SK-N-SH (cell line): Measurements from ENCODE around the gene NUP54. TPM values are rescaled to one million over a fixed set of nuclear protein-coding genes. Genes with fewer than 3 reads are reported as not detected.
A peak's percentile ranks its signal among the peaks of the same experiment; 100 is the strongest.

Source experiments
- CTCF ChIA-PET: fragments of 300-600, 350-600 bp; formaldehyde crosslinking; extraction: SDS; loops from one replicate; lab custom pipeline; 2021; lab: Yijun Ruan, JAX
- POLR2A ChIA-PET: fragments of 350-600 bp; sonication (Branson Sonifier 250); formaldehyde crosslinking; extraction: SDS; loops from one replicate; lab custom pipeline; 2020; ENCODE audit warnings: antibody characterized with exemption, inconsistent platforms; lab: Yijun Ruan, JAX
- DNase-seq: peaks from one replicate; pipeline ENCODE4 v3.0.0; 2012
- H2AFZ ChIP-seq: fragments of 200-600 bp; sonication (generic); 2 replicates; pipeline ENCODE4 v1.8.1; 2016; ENCODE audit warnings: antibody characterized with exemption, mild to moderate bottlenecking, low read depth
- H3F3A ChIP-seq: fragments of 200-600 bp; sonication (generic); replicated peaks from 2 replicates; pipeline ENCODE3; 2016; ENCODE audit warnings: antibody characterized with exemption, mild to moderate bottlenecking; ENCODE audit not compliant: insufficient read depth
- H3K27ac ChIP-seq, 2 experiments: fragments of 200-500 bp in 1 of 2; fragments of 200-600 bp in 1 of 2; sonication (Bioruptor generic) in 1 of 2; sonication (generic), shearing (Covaris generic) in 1 of 2; 2 replicates each; pipeline versions ENCODE4 v1.5.1 to v1.6.1; 2014 to 2016; ENCODE audit warnings: low read depth in 2 of 2, inconsistent platforms in 1 of 2, low read length in 1 of 2, mild to moderate bottlenecking in 1 of 2, mixed read lengths in 1 of 2
- H3K27me3 ChIP-seq: fragments of 200-600 bp; sonication (generic), shearing (Covaris generic); 2 replicates; pipeline ENCODE4 v1.6.1; 2016; ENCODE audit warnings: mixed run types; ENCODE audit not compliant: insufficient read depth
- H3K36me3 ChIP-seq, 2 experiments: fragments of 200-500 bp in 1 of 2; fragments of 200-600 bp in 1 of 2; sonication (Bioruptor generic) in 1 of 2; sonication (generic) in 1 of 2; replicated peaks in 1 of 2; 2 replicates each; pipeline versions ENCODE3 to v1.5.1; 2014 to 2016; ENCODE audit warnings: low read length in 1 of 2, mild to moderate bottlenecking in 1 of 2; ENCODE audit not compliant: insufficient read depth in 2 of 2, control insufficient read depth in 1 of 2
- H3K4me1 ChIP-seq, 2 experiments: fragments of 200-500 bp in 1 of 2; fragments of 200-600 bp in 1 of 2; sonication (Bioruptor generic) in 1 of 2; sonication (generic), shearing (Covaris generic) in 1 of 2; 2 replicates each; pipeline versions ENCODE4 v1.5.1 to v1.6.1; 2014 to 2016; ENCODE audit warnings: low read depth in 1 of 2, low read length in 1 of 2, mixed run types in 1 of 2; ENCODE audit not compliant: insufficient read depth in 2 of 2, control insufficient read depth in 1 of 2
- H3K4me2 ChIP-seq: fragments of 200-600 bp; sonication (generic), shearing (Covaris generic); 2 replicates; pipeline ENCODE4 v1.6.1; 2017; ENCODE audit warnings: mixed run types
- H3K4me3 ChIP-seq, 2 experiments: fragments of 200-500 bp in 1 of 2; fragments of 200-600 bp in 1 of 2; sonication (Bioruptor generic) in 1 of 2; sonication (generic), shearing (Covaris generic) in 1 of 2; 2 replicates each; pipeline versions ENCODE4 v1.5.1 to v1.8.1; 2014 to 2016; ENCODE audit warnings: low read depth in 2 of 2, inconsistent platforms in 1 of 2, low read length in 1 of 2, mild to moderate bottlenecking in 1 of 2, mixed read lengths in 1 of 2, moderate library complexity in 1 of 2
- H3K79me2 ChIP-seq: fragments of 200-600 bp; sonication (generic); 2 replicates; pipeline ENCODE4 v1.8.1; 2017; ENCODE audit warnings: mild to moderate bottlenecking; ENCODE audit not compliant: insufficient read depth
- H3K9ac ChIP-seq: fragments of 200-600 bp; sonication (generic); 2 replicates; pipeline ENCODE4 v1.6.1; 2017; ENCODE audit warnings: mixed run types
- H3K9me2 ChIP-seq: fragments of 200-600 bp; sonication (generic); 2 replicates; pipeline ENCODE4 v1.6.1; 2017; ENCODE audit warnings: mixed run types
- H3K9me3 ChIP-seq: fragments of 200-600 bp; sonication (generic); 2 replicates; pipeline ENCODE4 v1.6.1; 2017; ENCODE audit warnings: mixed run types, mild to moderate bottlenecking, moderate library complexity
- H4K20me1 ChIP-seq: fragments of 200-600 bp; sonication (generic); 2 replicates; pipeline ENCODE4 v1.6.1; 2017; ENCODE audit warnings: mild to moderate bottlenecking, mixed run types; ENCODE audit not compliant: insufficient read depth
- CTCF ChIP-seq: fragments of 200-600 bp; sonication (generic); IDR thresholded peaks from 2 replicates; pipeline ENCODE4 v1.6.1; 2017; ENCODE audit warnings: antibody characterized with exemption, mild to moderate bottlenecking, moderate library complexity
- FOSL2 ChIP-seq: IDR thresholded peaks from 2 replicates; pipeline ENCODE4 v1.4.0; 2012; ENCODE audit warnings: low read depth, mild to moderate bottlenecking, moderate library complexity, borderline replicate concordance
- FOXJ3 ChIP-seq: sonication (generic); formaldehyde crosslinking; IDR thresholded peaks from 2 replicates; pipeline ENCODE4 v1.5.1; 2020; ENCODE audit warnings: mild to moderate bottlenecking, missing genetic modification reagents
- GABPA ChIP-seq: IDR thresholded peaks from 2 replicates; pipeline ENCODE4 v1.4.0; 2012; ENCODE audit warnings: low read depth, mild to moderate bottlenecking
- GATA2 ChIP-seq: sonication (generic); formaldehyde crosslinking; IDR thresholded peaks from 2 replicates; pipeline ENCODE4 v1.5.0; 2020; ENCODE audit warnings: mild to moderate bottlenecking, missing genetic modification reagents
- JUND ChIP-seq: IDR thresholded peaks from 2 replicates; pipeline ENCODE4 v1.4.0; 2012
- MAX ChIP-seq: IDR thresholded peaks from 2 replicates; pipeline ENCODE4 v1.4.0; 2012; ENCODE audit warnings: low read depth
- MXI1 ChIP-seq: IDR thresholded peaks from 2 replicates; pipeline ENCODE4 v1.6.1; 2012; ENCODE audit warnings: mild to moderate bottlenecking, low read depth, low read length, improper control_type of control experiment
- NFIC ChIP-seq: IDR thresholded peaks from 2 replicates; pipeline ENCODE4 v1.4.0; 2012; ENCODE audit warnings: borderline replicate concordance
- RAD21 ChIP-seq: IDR thresholded peaks from 2 replicates; pipeline ENCODE4 v1.6.1; 2012; ENCODE audit warnings: mild to moderate bottlenecking, low read length
- REST ChIP-seq: IDR thresholded peaks from 2 replicates; pipeline ENCODE4 v1.6.1; 2012; ENCODE audit warnings: mild to moderate bottlenecking, low read depth, low read length, moderate library complexity
- RFX5 ChIP-seq: IDR thresholded peaks from 2 replicates; pipeline ENCODE4 v1.6.1; 2012; ENCODE audit warnings: mild to moderate bottlenecking, improper control_type of control experiment, low read length
- SIN3A ChIP-seq: IDR thresholded peaks from 2 replicates; pipeline ENCODE4 v1.6.1; 2012; ENCODE audit warnings: low read depth, mild to moderate bottlenecking, low read length, moderate library complexity, borderline replicate concordance
- SMC3 ChIP-seq: IDR thresholded peaks from 2 replicates; pipeline ENCODE4 v1.6.1; 2012; ENCODE audit warnings: low read depth, low read length, improper control_type of control experiment
- TCF12 ChIP-seq: IDR thresholded peaks from 2 replicates; pipeline ENCODE4 v1.4.0; 2012
- USF2 ChIP-seq: fragments of 150-350 bp; IDR thresholded peaks from 2 replicates; pipeline ENCODE4 v1.6.1; 2017; ENCODE audit warnings: antibody characterized with exemption, low read length, low read depth, borderline replicate concordance
- YY1 ChIP-seq: IDR thresholded peaks from 2 replicates; pipeline ENCODE4 v1.4.0; 2012; ENCODE audit warnings: low read depth, mild to moderate bottlenecking
- WGBS: methylation state at CpG from one replicate; pipeline ENCODE4 v1.1.6; 2017; ENCODE audit warnings: low lambda C conversion rate; 5-methylcytosine and 5-hydroxymethylcytosine counted together
- polyA plus RNA-seq, 3 experiments: library from polyadenylated mRNA; depleted of rRNA; stranded (reverse); fragments of >200 nt; gene quantifications; 2 replicates each; pipeline ENCODE4 v1.2.3, GENCODE V29; 2012

NUP54 gene
- polyA plus RNA-seq, 1 of the 3 experiments (the other 2 are of a cell fraction) = 19.4 TPM

- WGBS = 71% methylated on average over 13 of the region's 13 CpGs
- peak; percentile 20; the same call in 1 of the 2 replicates for TF ChIP-seq SMC3
- TF ChIP-seq JUND = no peak
- TF ChIP-seq RAD21 = peak; percentile 60
- peak; percentile 60; the same call in 1 of the 2 replicates for TF ChIP-seq YY1
- TF ChIP-seq RFX5 = no peak
- peak; percentile 56 for TF ChIP-seq CTCF
- no peak for TF ChIP-seq FOXJ3 (CRISPR knock-in tag)
- TF ChIP-seq MAX = peak; percentile 48; the same call in 1 of the 2 replicates
- H3K36me3 ChIP-seq = no peaks in the 10 kb centered on the region
- H3K9me3 ChIP-seq = no peaks in the 10 kb centered on the region
- no peaks in the 10 kb centered on the region for H4K20me1 ChIP-seq
- H3K27ac ChIP-seq = no peak overlapping the region
- H3K4me1 ChIP-seq = peaks cover 0 to 4% of the 10 kb centered on the region in 2 experiments; a peak in 2 of 4 replicates
- no peaks in the 10 kb centered on the region for H3F3A ChIP-seq
- H3K27me3 ChIP-seq = no peaks in the 10 kb centered on the region; the same call in 1 of the 2 replicates
- no peaks in the 10 kb centered on the region for H3K79me2 ChIP-seq
- no peak overlapping the region for H3K4me2 ChIP-seq
- H3K9ac ChIP-seq = no peak overlapping the region
- ChIA-PET CTCF (interaction anchor here (0.6 to 1.8 kb wide), 10 partner anchors 10 to 276 kb away, joined by 3 to 12 read pairs (median 3); no protein-coding TSS in a partner anchor), POLR2A (interaction anchor here (0.6 kb wide), 1 partner anchor 77 kb away, joined by 3 read pairs; no protein-coding TSS in a partner anchor)
- peak; percentile 51 for DNase-seq
- peak overlapping the region; percentile 17; the same call in 1 of the 2 replicates for H2AFZ ChIP-seq
- H3K9me2 ChIP-seq = no peaks in the 10 kb centered on the region
- no peak overlapping the region; a peak in 1 of 4 replicates for H3K4me3 ChIP-seq
Observed at GRCh38 chr4:76087007-76087769, 61.0 kb downstream of the NUP54 start.

GRCh38 chr4:76084542-76084941, 63.7 kb downstream of the NUP54 start:
- WGBS = 50% methylated on average over 1 of the region's 1 CpG
- Histone ChIP-seq H3K79me2 (no peaks in the 10 kb centered on the region), H3K9ac (no peak overlapping the region), H3K4me1 (no peaks in the 10 kb centered on the region), H3K9me3 (no peaks in the 10 kb centered on the region), H3K4me2 (no peak overlapping the region), H3K27ac (no peak overlapping the region), H4K20me1 (no peaks in the 10 kb centered on the region), H3K4me3 (no peak overlapping the region), H3K36me3 (no peaks in the 10 kb centered on the region), H3K27me3 (no peaks in the 10 kb centered on the region; the same call in 1 of the 2 replicates), H3K9me2 (no peaks in the 10 kb centered on the region), H2AFZ (no peak overlapping the region), H3F3A (no peaks in the 10 kb centered on the region)
- DNase-seq = no peak
- CTCF ChIA-PET = interaction anchor here (0.6 to 4.7 kb wide), 6 partner anchors 9 to 247 kb away, joined by 3 to 29 read pairs (median 6); no protein-coding TSS in a partner anchor
- POLR2A ChIA-PET = no interaction called here
- TF ChIP-seq USF2 = no peak
- TF ChIP-seq MXI1 = no peak
- TF ChIP-seq SIN3A = no peak
- no peak for TF ChIP-seq NFIC
- no peak for TF ChIP-seq TCF12
- no peak for TF ChIP-seq GABPA
- no peak for TF ChIP-seq REST
- no peak for TF ChIP-seq CTCF
- no peak for TF ChIP-seq MAX
- TF ChIP-seq FOSL2 = no peak
- no peak for TF ChIP-seq GATA2 (CRISPR knock-in tag)
